ENCODE data around the gene IGSF1. TPM values are rescaled to one million over a fixed set of nuclear protein-coding genes. Genes with fewer than 3 reads are reported as not detected.

IGSF1 gene
- under 1 TPM; 0.24 to 0.64 (median 0.40) TPM for total RNA-seq
- long read RNA-seq = 0 reads

- Histone ChIP-seq H3K36me3 (no peaks in the 10 kb centered on the region), H3K27me3 (no peaks in the 10 kb centered on the region), H3K4me3 (no peak within 1 kb of the TSS), H3K27ac (no peak within 1 kb of the TSS), H3K4me1 (no peaks in the 10 kb centered on the region), H3K9me3 (no peaks in the 10 kb centered on the region)
- intact Hi-C loops (cut with DNase I) = no loop called here
- ATAC-seq = peak; percentile 74 to 89 (median 80)
- peak; percentile 25 to 57 (median 45) for DNase-seq
- TF ChIP-seq POLR2A (IDR thresholded peaks at IDR 0.05) (no peak), CTCF (IDR thresholded peaks at IDR 0.05) (no peak)
- WGBS (ENCODE audit: insufficient coverage, low coverage, low lambda C conversion rate, missing lambda C conversion rate) = 22% methylated on average over 15 of the region's 32 CpGs
Observed at GRCh38 chrX:131288738-131289511, at the start of gene IGSF1. TSS of gene IGSF1 (minus strand) at chrX:131289306. CDS start at chrX:131286674, 2,632 bp downstream.

GRCh38 chrX:131332331-131332730, 43.2 kb upstream of the IGSF1 start:
- no peaks in the 10 kb centered on the region for H3K36me3 ChIP-seq
- intact Hi-C loops (cut with DNase I) = no loop called here
- no peak overlapping the region for H3K27ac ChIP-seq
- TF ChIP-seq CTCF (IDR thresholded peaks at IDR 0.05) = no peak
- no peak for TF ChIP-seq POLR2A (IDR thresholded peaks at IDR 0.05)
- no peak overlapping the region for H3K4me3 ChIP-seq
- 53% methylated on average over 3 of the region's 3 CpGs for WGBS (ENCODE audit: insufficient coverage, low coverage, low lambda C conversion rate, missing lambda C conversion rate)
- no peak for DNase-seq
- H3K9me3 ChIP-seq = no peaks in the 10 kb centered on the region
- ATAC-seq = no peak
- H3K27me3 ChIP-seq = no peaks in the 10 kb centered on the region
- no peaks in the 10 kb centered on the region for H3K4me1 ChIP-seq

GRCh38 chrX:131331152-131331551, 42.0 kb upstream of the IGSF1 start:
- no peak for ATAC-seq
- Histone ChIP-seq H3K4me3 (no peak overlapping the region), H3K27me3 (no peaks in the 10 kb centered on the region), H3K27ac (no peak overlapping the region), H3K4me1 (no peaks in the 10 kb centered on the region), H3K9me3 (no peaks in the 10 kb centered on the region), H3K36me3 (no peaks in the 10 kb centered on the region)
- 50% methylated on average over 6 of the region's 6 CpGs for WGBS (ENCODE audit: insufficient coverage, low coverage, low lambda C conversion rate, missing lambda C conversion rate)
- intact Hi-C loops (cut with DNase I) = no loop called here
- TF ChIP-seq POLR2A (IDR thresholded peaks at IDR 0.05) = no peak
- TF ChIP-seq CTCF (IDR thresholded peaks at IDR 0.05) = no peak
- no peak for DNase-seq

- Histone ChIP-seq H3K36me3 (no peaks in the 10 kb centered on the region), H3K4me3 (no peak overlapping the region), H3K9me3 (no peaks in the 10 kb centered on the region), H3K4me1 (no peaks in the 10 kb centered on the region), H3K27ac (no peak overlapping the region), H3K27me3 (no peaks in the 10 kb centered on the region)
- TF ChIP-seq POLR2A (IDR thresholded peaks at IDR 0.05) (no peak), CTCF (IDR thresholded peaks at IDR 0.05) (no peak)
- no peak for ATAC-seq
- intact Hi-C loops (cut with DNase I) = no loop called here
- WGBS (ENCODE audit: insufficient coverage, low coverage, low lambda C conversion rate, missing lambda C conversion rate) = 57% methylated on average over 2 of the region's 3 CpGs
- no peak for DNase-seq
Observed at GRCh38 chrX:131330735-131331134, 41.6 kb upstream of the IGSF1 start.
